ENCODE results near the gene NFIA. TPM values are rescaled to one million over a fixed set of nuclear protein-coding genes. Genes with fewer than 3 reads are reported as not detected.
A peak's percentile ranks its signal among the peaks of the same experiment; 100 is the strongest.

The NFIA gene
- total and polyA plus RNA-seq, 7 donors, result 4.0 to 42.7 (median 30.6) TPM

DNA sequence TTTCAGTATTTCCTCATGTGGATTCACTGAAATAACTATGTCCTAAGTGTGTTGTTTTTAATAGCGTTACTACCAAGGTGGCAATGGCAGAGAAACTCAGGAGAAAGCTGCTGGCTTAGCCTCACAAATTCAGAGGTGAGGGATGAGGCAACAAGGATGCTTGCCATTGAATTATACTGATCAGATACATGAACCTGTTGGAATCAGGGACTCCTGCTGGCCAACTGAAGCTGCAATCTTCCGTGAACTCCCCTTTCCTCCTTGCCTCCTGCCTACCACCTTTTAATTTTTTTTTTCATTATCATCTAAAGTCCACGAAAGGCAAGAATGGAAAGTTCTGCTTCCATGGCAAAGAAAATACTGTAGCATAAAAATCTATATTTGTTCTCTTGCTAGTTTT, 254.7 kb downstream of the NFIA start:
- peaks cover 33% of the 10 kb centered on the region for H3K4me1 ChIP-seq
- no peaks in the 10 kb centered on the region for H3K36me3 ChIP-seq (ENCODE audit: insufficient read depth in 1 of 2, low read depth in 1 of 2)
- TF ChIP-seq, protein P1, sequence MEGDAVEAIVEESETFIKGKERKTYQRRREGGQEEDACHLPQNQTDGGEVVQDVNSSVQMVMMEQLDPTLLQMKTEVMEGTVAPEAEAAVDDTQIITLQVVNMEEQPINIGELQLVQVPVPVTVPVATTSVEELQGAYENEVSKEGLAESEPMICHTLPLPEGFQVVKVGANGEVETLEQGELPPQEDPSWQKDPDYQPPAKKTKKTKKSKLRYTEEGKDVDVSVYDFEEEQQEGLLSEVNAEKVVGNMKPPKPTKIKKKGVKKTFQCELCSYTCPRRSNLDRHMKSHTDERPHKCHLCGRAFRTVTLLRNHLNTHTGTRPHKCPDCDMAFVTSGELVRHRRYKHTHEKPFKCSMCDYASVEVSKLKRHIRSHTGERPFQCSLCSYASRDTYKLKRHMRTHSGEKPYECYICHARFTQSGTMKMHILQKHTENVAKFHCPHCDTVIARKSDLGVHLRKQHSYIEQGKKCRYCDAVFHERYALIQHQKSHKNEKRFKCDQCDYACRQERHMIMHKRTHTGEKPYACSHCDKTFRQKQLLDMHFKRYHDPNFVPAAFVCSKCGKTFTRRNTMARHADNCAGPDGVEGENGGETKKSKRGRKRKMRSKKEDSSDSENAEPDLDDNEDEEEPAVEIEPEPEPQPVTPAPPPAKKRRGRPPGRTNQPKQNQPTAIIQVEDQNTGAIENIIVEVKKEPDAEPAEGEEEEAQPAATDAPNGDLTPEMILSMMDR (IDR thresholded peaks at IDR 0.05), result peak; percentile 35
- peak overlapping the region; percentile 87 for H3K27ac ChIP-seq
- 40 to 61% (median 40%) methylated on average over 3 of the region's 3 CpGs for WGBS, 3 donors
- intact Hi-C loops (cut with DNase I), result loop anchor here (5.0 to 10.0 kb wide), 5 partner anchors 95 to 252 kb away; partner anchors contain the start of gene NFIA (in 1 of the 2)
- DNase-seq (no peak), ATAC-seq (no peak)
- no peaks in the 10 kb centered on the region for H3K27me3 ChIP-seq (ENCODE audit: insufficient read depth in 3 of 3, low read length in 2 of 3)
- no peak overlapping the region for H3K4me3 ChIP-seq
- H3K9me3 ChIP-seq, result no peaks in the 10 kb centered on the region

DNA sequence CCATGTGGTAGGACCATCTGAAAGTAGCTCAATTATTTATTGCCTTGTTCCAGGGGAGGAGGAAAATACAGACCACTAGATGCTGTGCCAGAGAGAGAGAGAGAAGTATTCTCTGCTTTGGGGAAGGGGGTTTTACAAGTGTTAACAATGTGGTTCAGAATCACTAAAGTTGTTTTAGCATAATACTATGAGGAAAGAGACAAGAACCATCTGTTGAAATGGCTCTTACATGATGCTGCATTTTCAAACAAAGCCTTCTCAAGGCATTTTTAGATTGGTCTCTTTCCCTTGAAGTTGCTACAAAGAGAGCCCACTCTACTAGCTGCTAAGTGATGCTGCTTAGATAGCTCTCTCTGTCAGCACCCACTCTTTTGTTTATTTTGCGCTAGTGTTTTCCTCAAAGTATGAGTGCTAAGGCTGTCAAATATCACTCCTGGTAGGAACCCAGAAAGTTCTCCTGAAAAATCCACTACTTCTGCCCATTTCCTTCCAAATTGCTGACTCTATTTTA, 255.1 kb downstream of the NFIA start:
- H3K27ac ChIP-seq, result peak overlapping the region; percentile 87
- H3K9me3 ChIP-seq, result no peaks in the 10 kb centered on the region
- peak overlapping the region; percentile 53 for H3K4me3 ChIP-seq
- intact Hi-C loops (cut with DNase I), result loop anchor here (5.0 to 10.0 kb wide), 5 partner anchors 95 to 253 kb away; partner anchors contain the start of gene NFIA (in 1 of the 2)
- ATAC-seq (no peak), DNase-seq (no peak)
- TF ChIP-seq, protein P1 (IDR thresholded peaks at IDR 0.05), result no peak
- 59 to 67% (median 66%) methylated on average over 1 of the region's 1 CpG for WGBS, 3 donors
- H3K27me3 ChIP-seq (ENCODE audit: insufficient read depth in 3 of 3, low read length in 2 of 3), result no peaks in the 10 kb centered on the region
- no peaks in the 10 kb centered on the region for H3K36me3 ChIP-seq (ENCODE audit: insufficient read depth in 1 of 2, low read depth in 1 of 2)
- H3K4me1 ChIP-seq, result peaks cover 33% of the 10 kb centered on the region

DNA sequence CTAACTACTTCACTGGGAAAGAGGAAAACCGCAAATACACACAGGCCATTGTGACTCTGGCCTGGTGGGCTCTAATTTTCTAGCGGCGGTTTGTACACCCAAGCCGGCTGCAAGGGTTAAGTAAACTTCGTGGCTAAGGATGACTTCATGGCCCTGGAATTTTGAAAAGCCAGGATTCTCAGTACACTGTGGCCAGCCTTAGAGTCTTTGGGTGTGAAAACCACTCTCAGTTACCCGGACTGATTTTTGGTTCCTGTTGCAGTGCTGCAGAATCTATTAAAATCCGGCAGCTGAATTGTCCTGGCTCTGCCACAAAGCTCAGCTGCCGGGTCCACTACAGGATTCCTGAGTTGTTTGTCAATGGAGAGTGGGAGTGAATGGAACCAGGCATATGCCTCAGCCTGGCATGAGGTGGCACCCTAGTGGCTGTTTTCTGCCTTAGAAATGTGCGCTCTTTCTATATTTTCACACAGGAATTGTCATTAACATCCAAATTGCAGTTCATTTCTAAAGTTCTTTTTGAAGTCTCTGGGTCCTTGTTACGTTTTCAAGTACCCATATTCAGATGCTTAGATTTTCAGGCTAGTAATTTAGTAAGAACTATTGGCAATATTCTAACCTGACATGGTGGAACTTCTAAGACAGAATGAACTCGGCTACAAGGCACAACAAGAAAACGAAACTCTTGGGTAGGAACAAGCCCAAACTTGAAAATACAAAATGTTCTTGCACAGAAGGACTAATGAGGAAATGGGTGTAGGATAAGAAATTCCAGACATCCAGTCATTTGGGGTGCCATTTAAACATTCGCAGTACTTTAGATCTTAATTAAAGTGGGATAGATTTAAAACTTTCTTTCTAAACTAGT, 255.9 kb downstream of the NFIA start:
- TF ChIP-seq, protein P1 (IDR thresholded peaks at IDR 0.05), result peak; percentile 72

DNA sequence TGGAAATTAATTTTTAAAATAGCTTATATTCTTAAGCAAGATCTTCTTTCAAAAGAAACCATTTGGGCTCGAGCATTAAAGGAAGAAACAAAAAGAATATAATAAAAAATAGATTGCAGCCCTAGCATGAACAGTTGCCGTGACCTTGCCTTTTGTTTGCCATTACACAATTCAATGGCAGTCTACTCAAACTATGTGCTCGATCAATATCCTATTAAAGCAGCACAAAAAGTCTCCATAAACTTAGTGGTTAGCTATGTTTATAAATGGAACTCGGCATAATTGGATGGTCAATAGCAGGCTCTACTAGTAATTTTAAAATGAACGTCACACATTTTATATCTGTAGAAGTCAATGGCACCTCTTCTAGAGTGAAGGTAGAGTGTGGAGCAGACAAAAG, 256.5 kb downstream of the NFIA start:
- intact Hi-C loops (cut with DNase I), result loop anchor here (2.0 to 10.0 kb wide), 7 partner anchors 97 to 286 kb away; partner anchors contain the start of gene NFIA (in 1 of the 2)
- TF ChIP-seq, protein P1 (IDR thresholded peaks at IDR 0.05), result no peak
- 45 to 58% (median 52%) methylated on average over 5 of the region's 5 CpGs for WGBS, 3 donors
- H3K4me3 ChIP-seq, result peak overlapping the region; percentile 53
- peaks cover 33% of the 10 kb centered on the region for H3K4me1 ChIP-seq
- no peaks in the 10 kb centered on the region for H3K27me3 ChIP-seq (ENCODE audit: insufficient read depth in 3 of 3, low read length in 2 of 3)
- H3K36me3 ChIP-seq (ENCODE audit: insufficient read depth in 1 of 2, low read depth in 1 of 2), result no peaks in the 10 kb centered on the region
- no peaks in the 10 kb centered on the region for H3K9me3 ChIP-seq
- no peak for DNase-seq
- ATAC-seq, result no peak
- peak overlapping the region; percentile 87 for H3K27ac ChIP-seq

More for the DNA sequence above, 255.9 kb downstream of the NFIA start:
- peaks cover 33% of the 10 kb centered on the region for H3K4me1 ChIP-seq
- no peaks in the 10 kb centered on the region for H3K27me3 ChIP-seq (ENCODE audit: insufficient read depth in 3 of 3, low read length in 2 of 3)
- intact Hi-C loops (cut with DNase I), result loop anchor here (2.0 to 10.0 kb wide), 7 partner anchors 96 to 285 kb away; partner anchors contain the start of gene NFIA (in 1 of the 2)
- WGBS, 3 donors, result 6 to 11% (median 9%) methylated on average over 13 of the region's 13 CpGs
- H3K4me3 ChIP-seq, result peak overlapping the region; percentile 53
- no peaks in the 10 kb centered on the region for H3K36me3 ChIP-seq (ENCODE audit: insufficient read depth in 1 of 2, low read depth in 1 of 2)
- H3K9me3 ChIP-seq, result no peaks in the 10 kb centered on the region
- peak overlapping the region; percentile 87 for H3K27ac ChIP-seq
- DNase-seq, result peak; percentile 71 to 84
- ATAC-seq, result peak; percentile 88 to 92 (median 92)

All from psoas muscle (tissue), 8 donors.